NOMO-1 (cell line): ENCODE data around the gene APLP2.
A peak's percentile ranks its signal among the peaks of the same experiment; 100 is the strongest.

Source experiments
- DNase-seq, 2 experiments: peaks; one replicate each; lab custom pipeline; 2025; ENCODE audit not compliant: unreplicated experiment in 2 of 2; lab: John Stamatoyannopoulos, UW

Gene APLP2

GRCh38 chr11:130112071-130112830, 42.6 kb downstream of the APLP2 start:
- DNase-seq = no peak

DNA sequence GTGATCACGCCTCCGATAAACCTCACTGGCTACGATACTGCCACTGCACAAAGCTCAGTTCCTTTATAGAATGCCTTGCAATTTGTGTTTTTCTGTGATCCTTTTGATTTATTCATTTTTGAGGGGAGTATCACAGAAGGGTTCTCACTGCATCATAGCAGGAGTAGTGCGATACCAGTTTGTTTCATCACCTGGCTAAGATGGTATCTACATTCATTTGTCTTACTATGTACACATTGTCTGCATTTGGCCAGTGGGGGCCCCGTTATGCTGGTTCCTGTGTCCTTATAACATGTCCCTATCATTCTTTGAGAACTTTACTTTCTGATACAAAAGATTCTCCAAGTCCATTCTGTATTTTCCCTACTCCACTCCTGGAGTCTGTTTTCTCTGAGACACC, 44.6 kb downstream of the APLP2 start:
- no peak for DNase-seq

DNA sequence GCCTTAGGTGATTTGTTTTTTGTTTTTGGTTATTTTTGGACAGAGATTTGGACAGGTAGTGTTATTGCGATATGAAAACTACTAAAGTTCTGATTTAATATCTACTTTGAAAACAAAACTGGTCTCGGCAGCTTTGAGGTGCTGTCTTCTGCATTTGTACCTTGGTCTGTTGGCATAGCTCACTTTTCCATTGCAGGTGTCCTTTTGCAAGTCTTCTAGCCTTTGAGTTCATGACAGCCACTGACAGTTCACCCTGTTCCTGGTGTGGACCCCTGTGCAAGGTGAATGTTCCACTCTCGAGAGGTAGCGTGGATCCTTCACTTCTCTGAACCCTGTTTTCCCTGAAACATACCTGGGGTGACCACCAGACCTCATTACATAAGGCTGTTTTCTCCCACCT, 45.0 kb downstream of the APLP2 start:
- no peak for DNase-seq

DNA sequence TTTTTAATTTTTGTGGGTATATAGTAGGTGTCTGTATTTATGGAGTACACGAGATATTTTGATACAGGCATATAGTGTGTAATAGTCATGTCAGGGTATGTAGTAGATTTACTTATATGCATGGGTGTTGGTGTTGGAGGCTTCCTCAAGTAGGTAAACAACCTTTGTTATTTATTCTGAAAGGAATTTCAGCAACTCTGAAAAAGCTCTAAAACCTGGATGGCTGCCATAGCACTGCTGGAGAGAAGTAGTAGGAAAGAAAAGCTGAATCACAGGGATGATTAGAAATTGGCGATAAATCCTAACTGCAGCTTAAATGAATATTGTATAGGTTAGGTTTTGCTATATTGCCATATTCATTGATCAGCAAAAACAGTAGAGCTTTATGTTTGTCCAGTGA, 45.5 kb downstream of the APLP2 start:
- no peak for DNase-seq

- no peak for DNase-seq
Measured at GRCh38 chr11:130118165-130118564, 48.5 kb downstream of the APLP2 start.

DNA sequence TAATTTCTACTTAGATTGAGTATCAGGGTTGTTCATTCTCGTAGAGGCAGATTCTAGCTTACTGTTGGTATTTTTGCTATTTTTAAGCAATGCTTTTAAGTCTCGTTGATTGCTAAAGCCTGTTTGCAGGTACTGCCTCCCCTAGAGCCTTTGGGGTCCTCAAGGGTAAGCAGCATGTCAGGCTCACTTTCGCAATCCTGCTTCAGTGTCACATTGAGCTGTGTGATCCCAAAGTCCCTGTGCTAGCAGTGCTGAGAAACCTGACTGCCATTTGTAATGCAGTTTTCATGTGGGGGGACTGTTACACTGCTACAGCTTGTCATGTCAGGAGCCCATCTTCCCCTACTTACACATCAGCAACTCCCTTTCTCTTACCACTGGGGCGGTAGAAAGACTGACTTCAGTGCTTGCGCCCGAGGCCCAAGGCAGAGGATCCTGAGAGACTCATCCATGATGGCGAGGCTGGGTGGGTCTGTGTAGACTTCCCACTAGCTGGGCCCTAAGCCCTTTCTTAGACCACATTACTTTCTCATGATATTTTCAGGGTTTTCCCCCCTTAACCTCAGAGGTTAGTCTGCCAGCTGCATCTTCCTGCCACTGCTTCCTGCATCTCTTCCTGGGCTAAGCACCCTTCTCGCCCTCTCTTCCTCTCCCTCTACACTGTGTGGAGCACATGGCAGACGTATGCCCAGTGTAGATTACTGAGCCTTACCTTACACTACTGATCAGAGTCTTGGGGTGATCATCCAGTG, 49.1 kb downstream of the APLP2 start:
- no peak for DNase-seq

DNA sequence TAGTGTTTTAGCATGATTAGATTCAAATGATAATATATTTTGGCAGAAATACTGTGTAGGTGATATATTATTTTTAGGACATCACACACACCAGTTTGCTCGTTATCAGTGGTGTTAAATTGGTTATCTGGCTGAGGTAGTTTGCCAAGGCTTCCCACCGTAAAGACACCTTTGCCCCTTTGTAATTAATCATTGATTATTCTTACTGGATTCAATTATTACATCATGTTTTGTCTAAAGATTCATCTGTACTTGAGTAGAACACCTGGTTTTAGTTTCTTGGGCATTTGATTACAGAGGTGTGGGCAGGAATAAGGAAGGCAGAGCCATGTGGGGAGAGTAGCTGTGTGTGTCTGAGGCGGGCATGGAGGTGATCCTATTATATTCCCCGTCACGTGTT, 50.4 kb downstream of the APLP2 start:
- DNase-seq = no peak

DNA sequence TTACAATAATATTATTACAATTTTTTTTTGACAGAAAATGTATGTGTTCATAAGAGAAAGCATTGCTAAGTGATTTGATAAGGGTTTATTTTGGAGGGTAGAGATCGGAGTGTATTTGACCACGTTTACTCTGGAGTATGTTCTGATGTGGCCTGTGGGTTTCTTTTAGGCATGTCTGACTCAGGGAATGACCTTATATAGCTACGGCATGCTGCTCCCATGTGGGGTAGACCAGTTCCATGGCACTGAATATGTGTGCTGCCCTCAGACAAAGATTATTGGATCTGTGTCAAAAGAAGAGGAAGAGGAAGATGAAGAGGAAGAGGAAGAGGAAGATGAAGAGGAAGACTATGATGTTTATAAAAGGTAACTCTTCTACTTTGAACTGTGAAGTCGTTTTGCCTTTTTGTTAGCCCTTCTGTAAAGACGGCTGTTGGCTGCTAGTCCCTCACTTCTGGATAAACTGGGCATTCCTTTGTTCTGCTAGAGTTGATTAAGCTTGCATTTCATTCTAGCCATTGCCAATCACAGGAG, 51.8 kb downstream of the APLP2 start:
- DNase-seq = no peak

GRCh38 chr11:130122141-130122575, 52.5 kb downstream of the APLP2 start:
- DNase-seq = peak in 1 of 2 experiments; percentile 19

DNA sequence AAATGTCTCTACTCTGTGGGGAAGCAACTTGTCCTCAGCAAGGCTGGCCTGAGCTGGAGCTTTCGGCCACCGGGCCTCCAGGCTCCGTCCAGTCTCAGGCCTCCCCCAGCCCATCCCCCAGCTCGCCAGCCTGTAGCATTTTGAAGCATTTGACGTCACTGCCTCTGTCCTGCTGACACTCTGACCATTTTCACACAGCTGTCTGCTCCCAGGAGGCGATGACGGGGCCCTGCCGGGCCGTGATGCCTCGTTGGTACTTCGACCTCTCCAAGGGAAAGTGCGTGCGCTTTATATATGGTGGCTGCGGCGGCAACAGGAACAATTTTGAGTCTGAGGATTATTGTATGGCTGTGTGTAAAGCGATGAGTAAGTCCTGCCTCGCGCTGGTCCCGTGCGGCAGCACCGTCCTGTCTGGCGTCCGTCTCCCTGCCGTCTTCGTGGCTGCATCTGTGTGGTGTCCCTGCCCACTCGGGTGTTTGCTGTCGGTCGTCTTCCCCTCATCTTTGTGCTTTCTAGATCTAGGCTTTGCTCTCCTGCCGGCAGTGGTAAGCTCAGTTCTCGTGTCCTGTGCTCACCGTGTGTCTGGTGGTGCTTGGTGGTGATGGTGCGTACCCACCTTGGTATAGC, 53.8 kb downstream of the APLP2 start:
- DNase-seq = no peak

- peak; percentile 94 to 99 for DNase-seq
Measured at GRCh38 chr11:130124096-130124495, 54.4 kb downstream of the APLP2 start.

- no peak for DNase-seq
Measured at GRCh38 chr11:130125638-130126037, 55.9 kb downstream of the APLP2 start.

GRCh38 chr11:130126516-130126915, 56.8 kb downstream of the APLP2 start:
- DNase-seq = no peak

DNA sequence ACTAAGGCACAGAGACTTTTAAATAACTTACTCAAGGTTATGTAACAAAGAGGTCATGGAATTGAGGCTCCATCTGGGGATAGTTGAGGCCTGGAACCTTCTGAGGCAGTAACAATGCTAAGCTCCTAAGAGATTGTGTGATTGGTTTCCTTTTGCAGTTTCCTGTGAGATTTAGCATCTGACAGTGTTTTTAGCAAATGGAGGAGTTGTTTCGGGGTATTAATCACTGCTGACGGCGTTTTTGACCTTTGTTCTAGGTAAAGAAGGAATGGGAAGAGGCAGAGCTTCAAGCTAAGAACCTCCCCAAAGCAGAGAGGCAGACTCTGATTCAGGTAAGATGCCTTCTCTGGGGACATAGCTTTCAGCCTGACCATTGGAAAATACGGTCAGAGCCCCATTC, 57.8 kb downstream of the APLP2 start:
- DNase-seq = no peak

DNA sequence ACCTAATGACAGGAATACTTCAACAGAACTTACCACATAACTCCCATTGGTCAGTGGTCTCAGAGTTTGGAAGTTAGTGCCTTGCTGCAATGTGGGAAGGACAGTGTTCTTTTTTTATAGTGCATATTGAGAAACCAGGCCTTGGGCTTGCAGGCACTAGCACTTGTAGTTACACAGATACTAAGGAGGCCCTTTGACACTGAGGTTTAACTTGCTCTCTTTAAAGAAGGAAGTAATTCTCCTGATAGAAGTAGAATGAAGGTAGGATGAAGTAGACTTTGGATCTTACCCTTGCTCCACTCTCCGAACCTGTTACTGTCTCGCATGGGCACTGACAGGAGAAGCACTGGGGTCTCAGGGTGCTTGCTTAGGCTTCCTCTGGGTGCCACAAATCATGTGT, 58.9 kb downstream of the APLP2 start:
- peak; percentile 65 to 79 for DNase-seq

GRCh38 chr11:130129922-130130321, 60.2 kb downstream of the APLP2 start:
- no peak for DNase-seq

DNA sequence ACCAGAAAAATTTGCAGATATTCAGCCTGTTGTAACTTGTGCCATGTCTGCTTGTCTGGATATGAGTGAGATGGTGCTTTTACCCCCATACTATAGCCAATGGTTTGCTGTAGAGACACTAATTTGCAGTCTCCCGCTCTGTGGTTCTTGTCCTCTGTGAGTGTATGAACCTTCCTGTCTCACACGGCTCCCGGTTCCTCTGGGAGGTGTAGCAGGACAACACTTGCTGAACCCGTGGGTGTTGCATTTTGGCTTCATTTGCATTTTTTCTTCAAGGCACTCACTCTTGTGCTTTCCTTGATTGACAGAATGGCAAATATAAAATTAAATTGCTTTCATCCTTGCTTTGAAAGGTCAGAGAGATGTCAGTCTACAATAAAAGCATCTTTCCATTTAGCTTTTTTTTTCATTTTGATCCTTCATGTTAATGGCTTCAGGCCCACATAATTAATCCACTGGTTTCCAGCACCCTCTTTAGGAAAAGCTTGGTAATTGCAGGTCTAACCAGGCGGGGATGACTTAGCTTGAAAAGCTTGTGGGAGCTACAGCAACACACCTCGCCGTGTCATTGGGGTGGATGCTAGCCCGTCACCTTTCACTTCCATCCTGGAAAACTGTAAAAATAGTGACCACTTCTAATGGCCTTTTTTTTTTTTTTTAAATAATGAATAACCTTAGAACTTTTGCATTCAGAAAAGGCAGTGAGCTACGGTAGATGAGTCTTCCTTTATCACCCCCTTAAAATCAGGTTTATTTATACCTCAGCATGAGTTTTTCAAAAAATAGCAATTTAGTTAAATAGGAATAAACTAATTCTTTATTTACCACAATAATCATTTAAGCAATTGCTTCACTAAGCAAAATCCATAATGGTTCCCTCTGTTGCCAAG, 62.5 kb downstream of the APLP2 start:
- peak; percentile 55 to 64 for DNase-seq

DNA sequence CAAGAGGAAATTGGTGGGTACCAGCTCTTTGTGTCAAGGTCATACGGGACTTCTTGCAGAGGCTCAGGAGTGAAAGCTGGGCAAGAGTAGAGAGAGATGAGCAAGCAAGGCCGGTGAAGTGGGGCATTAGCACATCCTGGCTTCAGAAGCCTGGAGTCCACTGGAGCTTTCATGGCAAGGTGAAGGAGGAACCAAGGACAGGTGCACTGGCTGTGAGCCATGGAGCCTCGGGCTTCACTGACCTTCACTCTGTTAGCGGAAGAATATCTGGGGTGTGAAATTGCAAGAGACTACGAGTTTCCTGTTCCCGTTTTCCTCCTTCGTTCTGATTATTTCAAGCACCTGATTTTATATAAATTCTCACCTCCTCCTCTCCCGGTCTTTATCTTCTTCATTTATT, 64.0 kb downstream of the APLP2 start:
- DNase-seq = no peak

- no peak for DNase-seq
Measured at GRCh38 chr11:130136107-130136506, 66.4 kb downstream of the APLP2 start.

DNA sequence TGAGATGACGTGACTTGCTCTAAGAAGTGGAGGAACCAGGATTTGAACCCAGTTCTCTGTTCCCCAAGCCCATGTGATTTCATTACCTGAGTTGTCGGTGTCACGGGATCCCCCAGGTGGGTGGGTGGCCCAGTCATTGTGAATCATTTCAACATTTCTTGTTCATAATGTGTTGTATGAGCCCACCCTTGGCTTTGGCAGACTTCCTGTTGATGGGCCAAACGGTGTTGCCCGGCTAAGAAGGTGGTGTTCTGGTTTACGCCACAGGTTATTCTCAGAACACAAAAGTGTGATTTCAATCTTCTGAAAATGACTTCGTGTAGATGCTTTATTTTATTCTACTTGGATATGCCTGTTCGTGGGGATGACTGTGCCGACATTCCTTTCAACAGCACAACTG, 68.3 kb downstream of the APLP2 start:
- DNase-seq = no peak

DNA sequence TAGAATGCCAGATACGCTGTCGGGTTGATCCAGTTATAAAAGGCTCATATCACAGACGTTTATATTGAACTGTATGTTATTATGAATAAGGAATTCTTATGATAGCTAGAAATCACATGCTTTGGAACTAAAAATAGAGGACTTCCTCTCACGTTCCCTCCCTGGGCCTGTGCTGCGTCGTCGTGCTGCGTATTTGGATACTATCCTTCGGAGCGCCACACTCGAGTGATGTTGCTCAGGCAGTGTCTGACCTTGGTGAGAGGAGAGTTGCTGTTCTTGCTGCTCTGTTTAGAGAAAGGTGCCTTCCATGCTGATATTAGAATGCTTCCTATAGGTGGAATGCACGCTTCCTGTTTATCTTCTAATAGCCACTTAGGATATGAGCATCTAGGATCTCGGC, 69.7 kb downstream of the APLP2 start:
- DNase-seq = no peak
